GM04503 (cell line): Measurements from ENCODE around the gene BRAT1.
A peak's percentile ranks its signal among the peaks of the same experiment; 100 is the strongest.
"Not testable (repeated sequence)": the region's sequence is repeated elsewhere in the genome, so short reads cannot be mapped to it uniquely, and the experiment has no call there.

Experiments used
- DNase-seq: peaks from one replicate; pipeline ENCODE4 v3.0.0-alpha.2; 2012; ENCODE audit warnings: low read depth

Gene BRAT1

GRCh38 chr7:2555121-2556052, at the start of gene BRAT1:
BRAT1 (minus strand) TSS chr7:2555524; CDS start chr7:2554431, 1,093 bp downstream.
- peak; percentile 49 for DNase-seq

GRCh38 chr7:2604608-2605174, 49.4 kb upstream of the BRAT1 start:
- no peak for DNase-seq

- DNase-seq: no peak
Measured at GRCh38 chr7:2603044-2603965, 48.0 kb upstream of the BRAT1 start.

GRCh38 chr7:2602406-2603043, 47.2 kb upstream of the BRAT1 start:
- no peak for DNase-seq

GRCh38 chr7:2601907-2602306, 46.6 kb upstream of the BRAT1 start:
- no peak for DNase-seq

GRCh38 chr7:2601065-2601464, 45.7 kb upstream of the BRAT1 start:
- DNase-seq: no peak

GRCh38 chr7:2598154-2598823, 43.0 kb upstream of the BRAT1 start:
- no peak for DNase-seq

GRCh38 chr7:2597273-2597640, 41.9 kb upstream of the BRAT1 start:
- DNase-seq: no peak

GRCh38 chr7:2596464-2597272, 41.3 kb upstream of the BRAT1 start:
- DNase-seq: no peak

- DNase-seq: no peak
Measured at GRCh38 chr7:2595258-2595860, 40.0 kb upstream of the BRAT1 start.

GRCh38 chr7:2594599-2594998, 39.3 kb upstream of the BRAT1 start:
- no peak for DNase-seq

GRCh38 chr7:2593036-2593727, 37.9 kb upstream of the BRAT1 start:
- DNase-seq: no peak

- DNase-seq: no peak
Measured at GRCh38 chr7:2592375-2592865, 37.1 kb upstream of the BRAT1 start.

- not testable (repeated sequence) for DNase-seq
Measured at GRCh38 chr7:2589941-2590340, 34.6 kb upstream of the BRAT1 start.

GRCh38 chr7:2589341-2589740, 34.0 kb upstream of the BRAT1 start:
- no peak for DNase-seq

- no peak for DNase-seq
Measured at GRCh38 chr7:2587778-2588177, 32.5 kb upstream of the BRAT1 start.

- DNase-seq: no peak
Measured at GRCh38 chr7:2587134-2587533, 31.8 kb upstream of the BRAT1 start.

- DNase-seq: no peak
Measured at GRCh38 chr7:2586326-2587020, 31.1 kb upstream of the BRAT1 start.

- no peak for DNase-seq
Measured at GRCh38 chr7:2585446-2585845, 30.1 kb upstream of the BRAT1 start.
